Upper lobe of left lung (tissue), 6 donors: ENCODE data around the gene PAX9. TPM values are rescaled to one million over a fixed set of nuclear protein-coding genes. Genes with fewer than 3 reads are reported as not detected.
"Not testable (repeated sequence)": the region's sequence is repeated elsewhere in the genome, so short reads cannot be mapped to it uniquely, and the experiment has no call there.

Source experiments
- ATAC-seq, 2 donors: fragments of 200-7000 bp; cut with Tn5 transposase; one replicate each; pipeline ENCODE4 v1.9.1; 2022; ENCODE audit warnings: mild to moderate bottlenecking in 2 of 2, moderate library complexity in 2 of 2; ENCODE audit not compliant: low FRiP score in 2 of 2
- DNase-seq, 2 donors: peaks; one replicate each; pipeline ENCODE4 v3.0.0-alpha.2; 2019 to 2020
- H3K27ac ChIP-seq, 4 donors: fragments of 200-600 bp; sonication (generic); one replicate each; pipeline ENCODE4 v1.5.1; 2016 to 2019
- H3K27me3 ChIP-seq, 4 donors: fragments of 200-600 bp; sonication (generic); one replicate each; pipeline ENCODE4 v1.5.1; 2017 to 2019
- H3K36me3 ChIP-seq, 4 donors: fragments of 200-600 bp; sonication (generic); one replicate each; pipeline ENCODE4 v1.5.1; 2016 to 2019
- H3K4me1 ChIP-seq, 4 donors: fragments of 200-600 bp; sonication (generic); one replicate each; pipeline ENCODE4 v1.5.1; 2018 to 2019
- H3K4me3 ChIP-seq, 4 donors: fragments of 200-600 bp; sonication (generic); one replicate each; pipeline ENCODE4 v1.5.1; 2017 to 2019; ENCODE audit warnings: mild to moderate bottlenecking in 2 of 4, moderate library complexity in 1 of 4
- H3K9me3 ChIP-seq, 4 donors: fragments of 200-600 bp; sonication (generic); one replicate each; pipeline ENCODE4 v1.5.1; 2018 to 2019
- CTCF ChIP-seq, 6 experiments: fragments of 450-650 bp in 4 of 6; fragments of 200-600 bp in 2 of 6; sonication (generic) in 2 of 6; IDR thresholded peaks; one replicate each; pipeline ENCODE4 v1.5.1; 2016 to 2019; ENCODE audit warnings: antibody characterized with exemption in 6 of 6
- EP300 ChIP-seq, 4 donors: sonication (generic); formaldehyde crosslinking; IDR thresholded peaks; one replicate each; pipeline ENCODE4 v1.5.1; 2017; ENCODE audit warnings: antibody characterized with exemption in 4 of 4, control low read depth in 2 of 4
- POLR2A ChIP-seq, 4 donors: fragments of 450-650 bp; IDR thresholded peaks; one replicate each; pipeline ENCODE4 v1.5.1; 2016 to 2017; ENCODE audit warnings: antibody characterized with exemption in 4 of 4, mild to moderate bottlenecking in 2 of 4
- POLR2AphosphoS5 ChIP-seq, 2 donors: sonication (generic); formaldehyde crosslinking; IDR thresholded peaks; one replicate each; pipeline ENCODE4 v1.5.1; 2017; ENCODE audit warnings: antibody characterized with exemption in 2 of 2
- WGBS, 2 donors: methylation state at CpG; one replicate each; pipeline ENCODE4 v1.1.5; 2017 to 2018; 5-methylcytosine and 5-hydroxymethylcytosine counted together
- total RNA-seq, 6 donors: library from RNA; depleted of rRNA in 4 of 6; stranded (reverse); fragments of >200 nt in 4 of 6; gene quantifications; one replicate each; pipeline versions ENCODE4 v1.1.0 to v1.2.1, GENCODE V29; 2016 to 2021
- donor health status: DM: no; HTN: no; CAD: no; lungs with moderate emphysema.
- donor health status: DM: no; HTN: yes; CAD: no; lungs with severe emphysema.

Gene PAX9
- total RNA-seq, 6 donors from 2014 or later: 0.83 to 12.7 (median 4.7) TPM

GRCh38 chr14:36683083-36683724, 21.5 kb downstream of the PAX9 start:
- H3K4me3 ChIP-seq: no peak overlapping the region
- DNase-seq (no peak), ATAC-seq (no peak)
- H3K9me3 ChIP-seq: no peaks in the 10 kb centered on the region
- no peak for TF ChIP-seq EP300 (IDR thresholded peaks at IDR 0.05)
- no peak for TF ChIP-seq CTCF (IDR thresholded peaks at IDR 0.05)
- TF ChIP-seq POLR2AphosphoS5 (IDR thresholded peaks at IDR 0.05): no peak
- TF ChIP-seq POLR2A (IDR thresholded peaks at IDR 0.05): no peak
- H3K27me3 ChIP-seq: no peaks in the 10 kb centered on the region
- H3K36me3 ChIP-seq: no peaks in the 10 kb centered on the region
- H3K4me1 ChIP-seq: no peaks in the 10 kb centered on the region
- no peak overlapping the region for H3K27ac ChIP-seq
- 65 to 68% methylated on average over 8 to 9 of the region's 9 CpGs for WGBS, 2 donors

- Histone ChIP-seq H3K4me3 (no peak overlapping the region), H3K27ac (no peak overlapping the region), H3K27me3 (no peaks in the 10 kb centered on the region), H3K36me3 (no peaks in the 10 kb centered on the region), H3K4me1 (no peaks in the 10 kb centered on the region), H3K9me3 (no peaks in the 10 kb centered on the region)
- WGBS, 2 donors: 95 to 96% methylated on average over 3 of the region's 3 CpGs
- ATAC-seq (no peak), DNase-seq (no peak)
- TF ChIP-seq POLR2A (IDR thresholded peaks at IDR 0.05) (no peak), POLR2AphosphoS5 (IDR thresholded peaks at IDR 0.05) (no peak), EP300 (IDR thresholded peaks at IDR 0.05) (no peak)
These were observed 23.3 kb downstream of the PAX9 start for GRCh38 chr14:36684946-36685345.

GRCh38 chr14:36690311-36691040, 28.8 kb downstream of the PAX9 start:
- TF ChIP-seq EP300 (IDR thresholded peaks at IDR 0.05): no peak
- no peak for TF ChIP-seq CTCF (IDR thresholded peaks at IDR 0.05)
- TF ChIP-seq POLR2A (IDR thresholded peaks at IDR 0.05): no peak
- no peak for TF ChIP-seq POLR2AphosphoS5 (IDR thresholded peaks at IDR 0.05)
- WGBS, 2 donors: 62 to 65% methylated on average over 1 of the region's 1 CpG

GRCh38 chr14:36699420-36699819, 37.8 kb downstream of the PAX9 start:
- H3K4me3 ChIP-seq, DNase-seq, H3K4me1 ChIP-seq, ATAC-seq, H3K27ac ChIP-seq, H3K36me3 ChIP-seq, H3K9me3 ChIP-seq, H3K27me3 ChIP-seq: not testable (repeated sequence)
- WGBS, 2 donors: 46 to 63% methylated on average over 4 to 7 of the region's 7 CpGs

More at GRCh38 chr14:36690311-36691040, 28.8 kb downstream of the PAX9 start:
- H3K36me3 ChIP-seq: no peaks in the 10 kb centered on the region
- H3K27ac ChIP-seq: no peak overlapping the region
- H3K4me3 ChIP-seq: no peak overlapping the region
- no peak for ATAC-seq
- DNase-seq: no peak
- H3K27me3 ChIP-seq: no peaks in the 10 kb centered on the region
- no peaks in the 10 kb centered on the region for H3K4me1 ChIP-seq
- H3K9me3 ChIP-seq: no peaks in the 10 kb centered on the region

GRCh38 chr14:36700651-36701050, 39.0 kb downstream of the PAX9 start:
- H3K27me3 ChIP-seq: no peaks in the 10 kb centered on the region
- H3K9me3 ChIP-seq: no peaks in the 10 kb centered on the region
- TF ChIP-seq EP300 (IDR thresholded peaks at IDR 0.05): no peak
- no peak for TF ChIP-seq POLR2AphosphoS5 (IDR thresholded peaks at IDR 0.05)
- TF ChIP-seq POLR2A (IDR thresholded peaks at IDR 0.05): no peak
- no peak for TF ChIP-seq CTCF (IDR thresholded peaks at IDR 0.05)
- no peaks in the 10 kb centered on the region for H3K4me1 ChIP-seq
- H3K4me3 ChIP-seq: no peak overlapping the region
- ATAC-seq (no peak), DNase-seq (no peak)
- no peaks in the 10 kb centered on the region for H3K36me3 ChIP-seq
- WGBS, 2 donors: 95 to 100% methylated on average over 1 of the region's 1 CpG
- H3K27ac ChIP-seq: no peak overlapping the region
